ENCODE data around the gene BCL2. TPM values are rescaled to one million over a fixed set of nuclear protein-coding genes. Genes with fewer than 3 reads are reported as not detected.

The BCL2 gene
- total RNA-seq, 1 experiment from 2014 or later = 2.5 TPM

DNA sequence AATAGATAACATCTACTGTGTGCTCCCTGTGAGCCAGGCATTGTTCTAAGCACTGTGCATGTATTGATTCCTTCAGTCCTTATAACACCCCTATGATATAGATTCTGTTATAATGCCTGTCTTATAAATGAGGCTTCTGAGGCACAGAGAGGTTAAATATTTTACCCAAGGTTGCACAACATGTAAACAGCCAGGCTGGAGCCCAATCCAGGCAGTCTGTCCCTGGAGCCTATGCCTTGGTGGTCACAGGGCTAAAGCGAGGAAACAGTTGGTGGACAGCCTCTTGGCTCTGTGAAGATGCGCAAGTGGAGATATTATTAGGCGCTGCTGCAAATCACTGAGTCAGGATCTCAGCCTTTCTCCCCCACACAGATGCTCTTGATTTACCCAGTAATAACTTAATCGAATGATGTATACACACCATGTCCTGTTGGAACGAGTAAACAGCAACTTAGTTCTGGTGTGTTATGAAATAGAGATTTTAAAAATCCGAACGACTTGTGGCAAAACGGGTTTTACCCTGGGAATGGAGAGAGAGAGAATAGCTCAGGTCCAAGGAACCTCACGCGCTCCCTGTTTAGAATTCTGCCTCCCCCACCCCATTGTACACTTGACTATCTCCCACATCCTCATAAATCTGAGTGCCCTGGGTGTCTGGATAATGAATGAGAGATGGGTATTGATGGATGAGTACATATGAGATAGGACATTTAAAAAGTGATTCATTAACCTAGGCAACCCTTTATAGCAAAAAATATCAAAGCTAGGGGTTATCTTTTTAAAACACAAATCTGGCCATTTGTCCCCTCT lies 231.9 kb downstream of the BCL2 start (continued):
- TF ChIP-seq, protein P1, sequence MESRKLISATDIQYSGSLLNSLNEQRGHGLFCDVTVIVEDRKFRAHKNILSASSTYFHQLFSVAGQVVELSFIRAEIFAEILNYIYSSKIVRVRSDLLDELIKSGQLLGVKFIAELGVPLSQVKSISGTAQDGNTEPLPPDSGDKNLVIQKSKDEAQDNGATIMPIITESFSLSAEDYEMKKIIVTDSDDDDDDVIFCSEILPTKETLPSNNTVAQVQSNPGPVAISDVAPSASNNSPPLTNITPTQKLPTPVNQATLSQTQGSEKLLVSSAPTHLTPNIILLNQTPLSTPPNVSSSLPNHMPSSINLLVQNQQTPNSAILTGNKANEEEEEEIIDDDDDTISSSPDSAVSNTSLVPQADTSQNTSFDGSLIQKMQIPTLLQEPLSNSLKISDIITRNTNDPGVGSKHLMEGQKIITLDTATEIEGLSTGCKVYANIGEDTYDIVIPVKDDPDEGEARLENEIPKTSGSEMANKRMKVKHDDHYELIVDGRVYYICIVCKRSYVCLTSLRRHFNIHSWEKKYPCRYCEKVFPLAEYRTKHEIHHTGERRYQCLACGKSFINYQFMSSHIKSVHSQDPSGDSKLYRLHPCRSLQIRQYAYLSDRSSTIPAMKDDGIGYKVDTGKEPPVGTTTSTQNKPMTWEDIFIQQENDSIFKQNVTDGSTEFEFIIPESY (IDR thresholded peaks at IDR 0.05; ENCODE audit: extremely low read depth, insufficient replicate concordance, low read length) = no peak
- no peak for TF ChIP-seq ZNF274 (IDR thresholded peaks at IDR 0.05; ENCODE audit: low read depth, low read length)

DNA sequence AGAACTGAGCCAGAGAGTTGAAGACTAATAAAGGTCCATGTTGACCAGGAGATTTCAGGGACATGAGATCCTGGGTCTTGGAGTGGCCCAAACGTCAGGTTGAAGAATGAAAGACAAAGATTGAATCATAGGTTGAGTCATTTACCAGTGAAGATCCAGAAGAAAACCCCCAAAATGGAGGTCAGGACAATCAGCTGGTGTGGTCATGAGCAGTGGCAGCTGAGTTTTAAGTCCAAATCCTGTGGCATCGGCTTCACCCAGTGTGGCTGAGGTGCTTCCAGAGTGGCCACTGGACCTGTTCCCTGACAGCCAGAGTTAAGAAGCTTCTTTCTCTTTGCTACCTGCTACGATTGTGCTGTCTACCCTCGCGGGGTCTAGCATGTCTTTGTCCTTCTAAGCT lies 234.0 kb downstream of the BCL2 start:
- Histone ChIP-seq H3K4me2 (ENCODE audit: low read length) (no peak overlapping the region), H3K79me2 (ENCODE audit: insufficient read depth, low read length) (no peaks in the 10 kb centered on the region), H3K4me1 (ENCODE audit: control insufficient read depth in 1 of 2, insufficient read depth in 2 of 2, low read length in 2 of 2) (no peaks in the 10 kb centered on the region), H4K20me1 (ENCODE audit: insufficient read depth) (no peaks in the 10 kb centered on the region), H3K9me3 (ENCODE audit: control insufficient read depth in 1 of 2, insufficient read depth in 1 of 2, low read depth in 1 of 2, low read length in 2 of 2) (no peaks in the 10 kb centered on the region), H3K4me3 (replicated peaks in 1 of 2; ENCODE audit: low read depth in 1 of 2, low read length in 2 of 2) (no peak overlapping the region), H3K27ac (ENCODE audit: low read depth, low read length) (no peak overlapping the region), H3K36me3 (ENCODE audit: control insufficient read depth in 1 of 2, insufficient read depth in 2 of 2, low read length in 2 of 2) (no peaks in the 10 kb centered on the region), H3K9ac (ENCODE audit: low read length) (no peak overlapping the region), H2AFZ (ENCODE audit: low read depth, low read length, poor library complexity, severe bottlenecking) (no peak overlapping the region), H3K27me3 (ENCODE audit: insufficient read depth, low read length) (no peaks in the 10 kb centered on the region), H3K9me2 (ENCODE audit: insufficient read depth) (no peaks in the 10 kb centered on the region)
- DNase-seq (ENCODE audit: low read depth, low spot score) (no peak), ATAC-seq (no peak)
- intact Hi-C loops (cut with micrococcal nuclease) = no loop called here
- no TSS peak for BruUV-seq (replicated peaks)
- TF ChIP-seq EZH2 (IDR thresholded peaks at IDR 0.05) (no peak), TCF7L2 (IDR thresholded peaks at IDR 0.05; ENCODE audit: borderline replicate concordance, extremely low read depth, insufficient read depth, insufficient read length) (no peak), ELF1 (IDR thresholded peaks at IDR 0.05; ENCODE audit: borderline replicate concordance, low read depth) (no peak)
- ChIA-PET CTCF (no interaction called here), POLR2A (no interaction called here), RAD21 (ENCODE audit: low non-redundant PET in 1 of 2, low total read pairs in 2 of 2, uncharacterized antibody in 2 of 2, unreplicated experiment in 2 of 2) (no interaction called here)
